Activated CD8-positive, alpha-beta memory T cell treated with anti-CD3 and anti-CD28 coated beads, Interleukin-2, amount 50 U/mL, for 24 hours (primary cell): ENCODE measurements around the gene FLNB.
"Not testable (repeated sequence)": the region's sequence is repeated elsewhere in the genome, so short reads cannot be mapped to it uniquely, and the experiment has no call there.

Experiments used
- DNase-seq: peaks from one replicate; pipeline ENCODE4 v3.0.0-alpha.2; 2020; ENCODE audit errors: extremely low read depth

FLNB gene

DNA sequence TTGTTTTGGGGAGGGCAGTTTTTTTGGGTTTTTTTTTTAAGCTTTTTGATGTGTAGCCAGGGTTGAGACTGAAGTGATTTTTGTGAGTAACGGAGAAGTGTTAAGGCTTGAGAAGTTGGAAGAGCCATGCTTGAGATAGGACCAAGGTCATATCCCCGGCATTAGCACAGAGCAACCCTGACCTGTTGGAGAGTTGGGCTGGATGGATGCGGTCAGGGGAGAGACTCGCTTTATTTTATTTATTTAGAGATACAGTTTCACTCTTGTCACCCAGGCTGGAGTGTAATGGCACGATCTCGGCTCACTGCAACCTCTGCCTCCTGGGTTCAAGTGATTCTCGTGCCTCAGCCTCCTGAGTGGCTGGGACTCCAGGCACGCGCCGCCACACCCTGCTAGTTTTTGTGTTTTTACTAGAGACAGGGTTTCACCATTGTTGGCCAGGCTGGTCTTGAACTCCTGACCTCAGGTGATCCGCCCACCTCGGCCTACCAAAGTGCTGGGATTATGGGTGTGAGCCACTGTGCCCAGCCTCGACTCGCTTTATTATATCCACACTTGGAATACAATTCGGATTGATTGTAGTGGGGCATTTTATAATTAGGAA is 43.5 kb downstream of the FLNB start:
- DNase-seq: not testable (repeated sequence)

DNA sequence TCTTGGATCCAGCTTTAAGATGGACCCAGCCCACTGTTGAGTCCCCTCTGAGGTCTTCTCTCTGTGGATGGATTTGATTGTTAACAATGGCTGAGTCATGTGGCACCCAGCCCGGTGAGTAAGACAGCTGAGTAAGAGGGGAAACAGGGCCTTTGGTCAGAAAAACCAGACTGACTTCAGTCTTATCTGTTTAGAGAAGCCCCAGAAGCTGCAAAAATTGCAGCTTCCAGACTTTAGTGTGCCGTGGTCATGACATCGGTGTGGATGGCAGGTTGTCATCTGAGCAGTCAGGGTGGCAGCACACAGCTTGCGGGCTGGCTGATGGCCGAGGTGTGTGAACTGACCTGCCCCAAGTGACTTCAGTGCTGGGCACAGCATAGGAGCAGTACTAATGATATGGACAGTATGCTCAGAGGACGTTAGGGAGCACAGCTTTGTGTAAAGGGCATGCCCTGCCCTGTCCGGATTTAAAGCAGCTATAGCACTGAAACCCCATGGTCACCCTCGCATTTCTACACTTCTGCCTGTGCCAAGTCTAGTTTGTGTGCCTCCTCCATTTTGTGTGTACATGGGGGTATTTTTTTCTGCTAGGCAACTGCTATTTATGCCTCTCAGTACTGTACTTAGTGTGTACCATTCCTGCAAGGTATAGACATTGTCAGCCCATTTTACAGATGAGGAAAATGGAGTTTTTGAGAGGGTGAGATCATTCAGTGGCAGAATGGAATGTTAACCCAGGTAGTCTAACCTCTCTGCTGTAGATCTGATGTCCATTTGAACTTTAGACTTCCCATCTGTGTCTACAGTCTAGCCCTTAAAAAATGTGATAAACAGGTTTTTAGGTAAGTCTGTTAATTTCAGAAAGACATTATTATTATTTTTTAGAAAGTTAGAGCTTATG is 44.4 kb downstream of the FLNB start:
- DNase-seq: no peak

DNA sequence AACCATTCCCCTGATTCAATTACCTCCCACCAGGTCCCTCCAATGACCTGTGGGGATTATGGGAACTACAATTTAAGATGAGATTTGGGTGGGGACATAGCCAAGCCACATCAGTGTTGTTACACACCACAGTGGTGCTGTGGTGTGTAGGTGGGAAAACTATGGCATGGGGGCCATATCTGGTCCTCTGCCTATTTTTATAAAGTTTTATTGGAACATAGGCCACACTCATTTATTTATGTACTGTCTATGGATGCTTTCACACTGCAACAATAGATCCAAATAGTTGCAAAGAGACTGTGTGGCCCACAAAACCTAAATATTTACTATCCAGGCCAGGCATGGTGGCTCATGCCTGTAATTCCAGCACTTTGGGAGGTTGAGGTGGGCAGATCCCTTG is 46.4 kb downstream of the FLNB start:
- no peak for DNase-seq

DNA sequence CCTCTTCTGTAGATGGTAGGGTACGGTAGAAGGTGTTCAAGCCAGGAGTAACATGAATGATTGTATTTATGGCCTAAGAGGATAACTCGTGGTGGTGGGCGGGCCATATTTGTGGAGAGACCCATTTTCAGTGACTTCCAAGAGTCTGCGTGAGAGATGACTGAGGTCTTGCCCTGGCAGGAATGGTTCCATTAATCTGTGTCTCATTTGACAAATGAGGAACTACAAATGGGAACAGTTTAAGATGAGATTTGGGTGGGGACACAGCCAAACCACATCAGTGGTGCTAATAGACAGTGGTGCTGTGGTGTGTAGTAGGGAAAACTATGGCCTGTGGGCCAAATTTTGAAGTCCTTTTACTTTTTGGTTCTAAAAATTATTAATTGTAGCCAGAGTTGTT is 47.1 kb downstream of the FLNB start:
- DNase-seq: no peak

DNA sequence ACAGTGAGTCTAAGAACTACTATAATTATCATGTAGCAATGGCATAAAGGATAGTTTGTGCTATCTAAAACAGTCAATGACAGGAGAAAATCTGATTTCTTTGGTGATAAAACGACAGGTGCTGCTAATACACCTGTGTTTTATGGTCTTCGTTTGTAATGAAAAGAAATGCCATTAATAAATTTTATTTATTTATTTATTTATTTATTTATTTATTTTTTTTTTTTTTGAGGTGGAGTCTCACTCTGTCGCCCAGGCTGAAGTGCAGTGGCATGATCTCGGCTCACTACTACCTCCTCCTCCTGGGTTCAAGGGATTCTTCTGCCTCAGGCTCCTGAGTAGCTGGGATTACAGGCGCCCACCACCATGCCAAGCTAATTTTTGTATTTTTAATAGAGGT is 47.7 kb downstream of the FLNB start:
- not testable (repeated sequence) for DNase-seq

DNA sequence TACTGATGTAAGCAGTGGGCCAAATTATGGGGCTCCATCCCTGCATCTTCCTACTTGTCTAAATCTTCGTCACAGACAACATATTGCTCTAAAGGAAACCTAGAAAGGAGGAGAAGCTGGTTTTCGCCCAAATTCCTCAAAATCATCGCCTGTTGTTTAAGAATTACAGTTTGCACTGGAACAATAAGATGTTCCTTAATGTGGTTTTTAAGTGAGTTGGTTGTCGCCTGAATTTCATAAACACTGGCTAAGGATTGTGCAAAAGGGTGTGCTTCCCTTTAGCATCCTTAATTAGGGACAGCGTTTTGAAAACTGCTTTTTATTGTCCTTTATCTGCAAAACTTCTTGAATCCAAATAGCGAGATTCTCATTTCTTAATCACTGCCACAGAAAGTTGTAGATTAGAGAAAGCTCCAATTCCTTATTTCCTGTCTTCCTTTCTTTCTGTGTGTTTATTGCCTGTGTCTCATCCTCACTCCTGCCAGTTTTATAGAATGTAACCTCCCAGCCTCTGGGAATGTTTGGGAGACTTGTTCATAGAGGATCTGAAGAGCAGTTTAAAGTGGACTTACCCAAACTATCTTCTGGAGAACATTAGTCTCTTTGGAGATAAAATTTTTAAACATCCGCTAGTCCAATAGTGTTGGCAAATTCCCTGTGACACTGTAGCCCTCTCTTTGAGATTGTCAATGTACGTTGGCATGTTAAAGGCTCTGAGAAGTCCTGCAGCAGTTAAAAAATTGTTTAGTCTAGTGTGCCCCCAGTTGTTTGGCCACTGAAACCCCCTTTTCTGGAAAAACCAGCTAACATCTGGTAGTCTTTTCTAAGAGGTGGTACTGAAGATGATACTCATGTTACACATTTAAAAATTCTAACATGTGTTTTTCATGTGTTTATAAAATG is 50.4 kb downstream of the FLNB start:
- no peak for DNase-seq

DNA sequence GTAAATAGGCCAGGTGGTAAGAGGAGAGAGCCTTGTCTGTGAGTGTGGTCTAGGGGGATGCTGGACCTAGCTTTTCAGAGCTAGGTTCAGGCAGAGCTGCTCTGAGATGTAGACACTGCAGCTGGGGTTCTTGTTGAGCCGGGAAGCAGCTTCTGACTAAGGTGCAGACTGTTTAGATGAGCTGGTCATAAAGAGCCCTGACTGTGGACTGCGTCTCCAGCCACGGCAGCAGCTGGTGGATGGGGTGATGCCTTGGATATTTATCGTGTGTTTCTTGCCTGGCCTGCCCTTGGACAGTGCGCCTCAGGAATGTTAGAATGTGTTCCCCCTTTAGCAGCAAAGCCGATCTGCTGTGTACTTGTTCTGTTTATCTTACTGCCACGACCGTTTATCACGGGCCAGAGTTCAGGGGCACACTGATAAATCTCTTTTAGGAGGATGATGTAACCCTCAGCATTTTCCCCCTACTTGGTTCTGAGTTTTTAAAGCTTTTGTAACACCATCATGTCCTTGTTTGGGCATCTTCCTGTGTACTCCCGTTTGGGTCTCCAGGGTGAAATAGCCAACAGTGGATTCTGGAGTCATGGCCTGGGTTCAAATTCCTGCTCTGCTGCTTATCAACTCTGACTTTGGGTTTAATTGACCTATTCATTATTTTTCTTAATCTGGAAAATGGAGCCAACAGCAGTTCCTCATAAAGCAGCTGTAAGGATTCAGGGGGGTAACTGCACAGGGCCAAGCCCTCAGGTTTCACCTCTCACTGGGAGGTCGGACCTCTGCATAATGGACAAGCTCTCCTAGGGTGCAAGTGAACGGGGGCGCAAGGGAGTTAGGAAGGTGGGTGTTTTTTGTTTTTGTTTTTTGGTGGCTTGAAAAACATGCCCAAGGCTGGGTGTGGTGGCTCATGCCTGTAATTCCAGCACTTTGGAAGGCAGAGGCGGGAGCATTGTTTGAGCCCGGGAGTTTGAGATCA is 51.4 kb downstream of the FLNB start:
- no peak for DNase-seq

DNA sequence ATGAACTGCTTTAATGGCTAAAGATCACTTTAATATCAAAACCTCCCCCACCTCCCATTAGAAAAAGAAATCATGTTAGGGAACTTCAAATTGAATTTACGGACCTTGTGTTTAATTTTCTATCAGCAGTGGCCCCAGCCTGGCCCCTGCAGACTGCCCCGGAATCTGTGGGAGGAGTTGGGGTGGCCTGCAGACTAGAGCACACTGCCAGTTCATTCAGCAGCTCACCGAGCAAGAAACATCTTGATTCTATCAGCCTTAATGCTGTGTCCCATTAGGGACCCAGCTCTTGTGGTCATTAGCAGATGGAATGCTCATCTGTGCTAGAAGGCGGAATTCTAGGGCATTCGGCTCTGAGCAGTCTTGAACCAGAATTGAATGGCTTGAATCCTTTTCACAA is 54.2 kb downstream of the FLNB start:
- DNase-seq: no peak

DNA sequence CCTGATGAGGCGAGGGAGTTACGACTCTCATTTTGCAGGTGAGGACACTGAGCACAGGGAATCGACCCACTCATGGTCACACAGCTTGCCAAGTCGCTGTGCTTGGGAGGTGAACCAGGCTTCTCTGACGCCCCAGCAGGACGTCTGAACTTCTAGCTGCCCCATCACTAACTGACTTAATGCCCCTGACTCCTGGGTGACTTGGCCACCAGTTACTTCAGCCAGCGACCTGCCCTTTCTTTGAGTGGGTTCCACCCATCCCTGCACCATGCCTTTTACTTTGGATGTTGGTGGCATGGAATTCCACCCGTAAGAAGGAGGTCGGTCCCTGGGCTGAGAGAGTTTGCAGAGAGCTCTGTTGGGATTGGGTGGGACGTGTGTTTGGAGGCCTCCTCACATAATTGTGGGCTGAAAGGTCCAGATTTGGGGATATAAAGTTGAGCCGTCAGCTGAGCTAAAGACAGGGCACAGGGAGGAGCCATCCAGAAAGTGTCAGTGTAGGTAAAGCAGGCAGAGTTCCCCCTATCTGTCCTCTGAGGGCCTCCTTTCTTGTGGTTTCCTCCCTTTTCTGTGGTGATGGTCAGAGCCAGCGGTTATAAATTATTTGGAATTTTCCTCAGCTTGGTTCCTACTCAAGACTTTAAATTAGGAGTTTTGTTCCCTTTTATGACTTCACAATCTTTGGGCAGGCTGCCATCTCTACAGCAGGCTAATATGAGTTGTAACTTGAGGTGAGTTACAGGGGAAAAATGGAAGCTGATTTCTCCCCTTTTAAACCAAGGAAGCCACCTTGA is 55.0 kb downstream of the FLNB start:
- no peak for DNase-seq

DNA sequence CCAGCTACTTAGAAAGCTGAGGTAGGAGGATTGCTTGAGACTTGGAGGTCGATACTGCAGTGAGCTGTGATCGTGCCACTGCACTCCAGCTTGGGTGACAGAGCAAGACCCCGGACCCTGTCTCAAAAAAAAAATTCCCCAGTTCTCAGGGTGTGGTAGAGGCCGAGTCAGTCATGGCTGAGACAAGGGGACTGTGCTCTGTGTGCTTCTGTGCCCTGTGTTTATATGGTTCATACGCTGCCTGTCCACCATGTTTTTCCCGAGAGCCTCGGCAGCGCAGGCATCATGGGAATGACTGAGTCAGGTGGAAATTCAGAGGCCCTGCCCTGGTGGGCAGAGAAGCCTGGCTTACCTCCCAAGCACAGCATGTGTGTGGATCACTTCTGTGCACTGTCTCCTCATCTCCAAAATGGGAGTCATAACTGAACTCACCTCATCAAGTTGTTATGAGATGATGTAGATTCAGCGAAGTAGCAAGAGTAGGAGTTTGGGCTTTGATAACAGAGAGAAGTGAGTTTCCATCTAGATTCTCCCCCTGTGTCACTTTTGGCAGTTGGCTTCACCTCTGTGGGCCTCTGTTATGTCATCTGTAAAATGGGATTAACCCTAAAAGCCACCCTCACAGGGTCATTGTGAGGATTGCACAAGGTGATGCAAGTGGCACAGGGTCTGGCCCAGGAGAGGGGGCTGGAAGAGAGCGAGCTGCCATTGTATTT is 56.9 kb downstream of the FLNB start:
- no peak for DNase-seq

DNA sequence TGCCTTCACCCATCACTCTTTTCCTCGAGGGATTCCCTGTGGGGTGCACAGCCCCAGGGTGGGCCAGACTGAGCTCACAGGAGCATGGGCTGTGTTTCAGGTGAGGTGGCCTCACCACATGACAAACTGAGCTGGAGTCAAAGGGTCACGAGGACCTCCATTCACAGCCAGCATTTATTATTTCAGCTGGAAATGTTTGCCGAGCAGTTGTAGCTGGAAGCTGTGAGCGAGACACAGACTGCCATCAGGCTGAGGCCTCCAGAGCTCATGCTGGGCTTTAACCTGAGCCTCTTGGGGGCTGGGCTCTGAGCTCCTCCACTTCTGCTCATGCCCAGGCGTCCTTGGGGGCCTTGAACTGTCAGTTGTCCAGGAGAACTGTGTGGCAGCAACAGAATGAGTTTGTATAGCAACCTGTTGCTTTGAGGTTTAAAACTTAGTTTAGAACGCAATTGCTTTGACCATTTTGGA is 57.5 kb downstream of the FLNB start:
- no peak for DNase-seq

DNA sequence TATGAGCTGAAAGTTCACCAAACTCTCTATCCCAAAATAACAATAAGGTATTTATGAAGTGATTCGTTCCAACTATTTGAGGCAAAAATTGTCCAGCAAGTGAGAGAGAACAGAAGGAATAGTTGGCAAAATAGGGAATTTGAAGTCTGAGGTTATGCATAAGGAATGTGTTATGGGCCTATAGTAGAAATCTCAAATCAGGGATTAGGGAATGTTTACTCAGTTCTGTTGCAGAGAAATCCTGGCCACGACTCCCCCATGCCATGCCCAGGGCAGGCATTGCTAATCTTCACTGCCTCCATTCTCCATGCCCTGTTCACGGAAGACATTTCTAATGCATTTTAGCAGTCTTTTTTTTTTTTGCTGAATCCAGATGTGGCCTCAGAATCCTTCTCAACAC is 58.6 kb downstream of the FLNB start:
- no peak for DNase-seq

DNA sequence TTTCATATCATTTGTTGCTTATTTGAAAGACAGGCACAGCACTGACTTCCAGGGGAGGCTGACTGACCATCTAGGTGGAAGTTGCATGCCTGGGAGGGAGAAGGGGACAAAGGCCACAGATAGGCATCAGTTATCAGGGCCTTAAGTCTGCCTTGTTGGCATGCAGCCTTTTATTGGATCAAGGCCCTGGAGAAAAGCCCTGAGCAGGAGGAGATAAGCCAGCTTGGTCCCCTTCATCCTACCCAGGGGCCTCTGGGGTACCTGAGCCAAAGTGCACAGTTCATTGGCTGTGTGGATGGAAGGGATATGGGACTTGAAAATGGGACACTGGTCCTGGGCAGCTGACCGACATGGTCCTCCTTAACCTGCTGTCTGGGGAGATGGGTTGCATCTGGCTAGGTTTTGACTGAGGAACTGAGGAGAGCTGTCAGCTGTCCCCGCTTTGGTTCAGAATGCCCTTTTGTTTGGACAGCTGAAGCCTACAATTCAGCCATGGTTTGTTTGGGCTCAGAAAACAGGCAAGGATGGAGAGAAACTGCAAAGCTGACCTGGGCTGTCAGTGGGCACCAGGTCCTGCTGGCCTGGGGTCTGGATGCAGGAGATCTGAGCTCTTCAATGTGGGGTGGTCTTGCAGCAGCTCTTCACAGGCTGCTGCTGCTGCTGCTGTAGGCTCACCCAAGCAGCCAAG is 60.0 kb downstream of the FLNB start:
- no peak for DNase-seq

DNA sequence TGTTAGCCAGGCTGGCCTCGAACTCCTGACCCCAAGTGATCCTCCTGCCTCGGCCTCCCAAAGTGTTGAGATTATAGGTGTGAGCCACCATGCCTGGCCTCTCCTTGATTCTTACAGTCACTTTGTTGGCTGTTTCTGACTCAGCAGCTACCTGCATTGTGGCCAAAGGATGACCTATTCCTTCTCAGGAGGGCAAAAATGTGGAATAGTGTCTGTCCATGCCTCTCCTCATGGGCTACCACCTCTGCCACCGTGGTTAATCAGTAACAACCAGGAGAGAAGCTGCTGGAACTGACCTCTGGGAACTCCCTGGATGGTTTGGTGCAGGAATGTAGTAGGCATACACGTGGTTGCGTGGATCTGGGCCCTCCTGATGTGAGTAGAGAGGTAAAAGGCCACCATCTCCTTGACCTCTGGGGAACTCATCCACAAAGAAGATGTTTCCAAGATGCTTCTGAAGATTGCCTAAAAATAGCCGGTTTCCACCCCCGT is 63.3 kb downstream of the FLNB start:
- DNase-seq: no peak

DNA sequence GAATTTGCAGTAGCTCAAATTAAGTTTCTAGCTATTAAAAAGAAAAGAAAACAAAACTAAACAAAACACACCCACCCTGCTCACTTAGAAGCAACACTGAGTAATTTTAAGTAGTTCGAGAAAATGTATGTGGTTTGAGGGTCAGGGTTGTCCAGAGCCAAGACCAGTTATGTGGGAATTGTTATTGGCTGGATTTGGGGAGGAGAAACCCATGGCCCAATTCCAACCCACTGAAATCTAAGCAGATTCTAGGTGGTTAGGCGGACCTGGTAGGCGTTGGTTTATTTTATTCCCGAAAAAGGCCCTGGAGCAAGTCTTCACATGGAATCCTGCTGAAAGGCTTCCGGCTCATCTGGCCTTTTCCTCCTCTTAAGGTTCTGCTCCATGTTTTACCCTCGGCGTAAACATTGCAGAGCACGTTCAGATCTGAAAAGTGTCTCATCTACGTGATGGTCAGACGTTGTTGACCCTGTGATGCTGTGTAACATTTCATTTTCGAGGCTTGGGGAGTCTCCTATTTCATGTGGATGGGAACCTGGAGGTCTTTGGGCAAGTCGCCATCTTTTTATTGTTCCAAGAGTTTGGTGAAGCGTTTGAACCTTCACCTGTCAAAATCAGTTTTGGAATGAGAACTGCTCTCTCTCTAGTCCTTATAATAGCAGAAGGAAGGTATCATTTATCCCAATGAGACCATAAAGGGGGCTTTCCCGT is 64.0 kb downstream of the FLNB start:
- no peak for DNase-seq

DNA sequence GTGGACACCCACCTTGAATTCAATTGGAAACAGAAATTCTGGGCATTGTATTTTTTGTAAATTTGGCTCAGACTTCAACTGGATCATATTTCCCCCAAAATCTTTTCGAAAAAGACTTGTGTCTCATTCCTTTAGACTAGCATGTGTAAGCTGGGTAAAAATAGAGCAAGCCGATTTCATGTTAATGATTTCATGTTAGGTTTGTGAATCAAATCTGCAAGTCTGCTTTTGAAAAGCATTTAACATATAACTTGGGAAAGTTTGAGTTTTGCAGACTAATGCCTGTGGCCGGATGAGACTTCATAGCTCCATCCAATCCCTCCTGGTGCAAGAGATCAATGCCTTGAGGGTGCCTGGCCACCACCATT is 64.5 kb downstream of the FLNB start:
- DNase-seq: no peak

DNA sequence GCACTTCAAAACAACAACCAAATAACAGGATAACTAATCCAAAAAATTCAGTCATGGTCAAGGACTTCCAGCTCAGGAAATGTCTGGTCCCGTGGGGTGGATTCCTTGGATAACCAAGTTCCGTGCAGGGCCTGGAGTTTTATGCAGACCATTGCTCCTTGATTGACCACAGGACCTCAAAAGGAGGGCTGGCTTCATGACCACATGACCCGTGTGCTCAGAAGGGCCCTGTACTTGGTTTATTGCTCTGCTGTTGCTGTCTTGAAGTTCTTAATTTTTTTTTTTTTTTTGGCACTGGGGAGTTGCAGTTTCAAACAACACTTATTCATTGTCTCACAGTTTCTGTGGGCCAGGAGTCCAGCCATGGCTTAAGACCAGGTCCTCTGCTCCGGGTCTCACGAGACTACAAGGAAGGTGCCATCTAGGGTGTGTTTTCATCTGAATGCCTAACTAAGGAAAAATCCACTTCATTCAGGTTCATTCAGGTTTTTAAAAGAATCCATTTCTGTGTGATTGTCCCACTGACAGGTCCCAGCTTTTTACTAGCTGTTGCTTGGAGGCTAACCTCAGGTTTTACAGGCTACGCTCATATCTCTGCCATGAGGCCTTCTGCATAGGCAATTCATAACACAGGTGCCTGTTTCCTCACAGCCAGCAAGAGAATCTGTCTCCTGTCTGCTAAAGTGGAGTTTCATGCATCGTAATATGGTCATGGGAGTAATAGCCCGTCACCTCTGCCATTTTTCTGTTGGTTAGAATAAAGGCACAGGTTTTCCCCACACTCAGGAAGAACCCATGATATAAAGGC is 65.3 kb downstream of the FLNB start:
- no peak for DNase-seq
